Measurements from ENCODE around the gene SAFB.
"Not testable (repeated sequence)": the region's sequence is repeated elsewhere in the genome, so short reads cannot be mapped to it uniquely, and the experiment has no call there.

SAFB gene

DNA sequence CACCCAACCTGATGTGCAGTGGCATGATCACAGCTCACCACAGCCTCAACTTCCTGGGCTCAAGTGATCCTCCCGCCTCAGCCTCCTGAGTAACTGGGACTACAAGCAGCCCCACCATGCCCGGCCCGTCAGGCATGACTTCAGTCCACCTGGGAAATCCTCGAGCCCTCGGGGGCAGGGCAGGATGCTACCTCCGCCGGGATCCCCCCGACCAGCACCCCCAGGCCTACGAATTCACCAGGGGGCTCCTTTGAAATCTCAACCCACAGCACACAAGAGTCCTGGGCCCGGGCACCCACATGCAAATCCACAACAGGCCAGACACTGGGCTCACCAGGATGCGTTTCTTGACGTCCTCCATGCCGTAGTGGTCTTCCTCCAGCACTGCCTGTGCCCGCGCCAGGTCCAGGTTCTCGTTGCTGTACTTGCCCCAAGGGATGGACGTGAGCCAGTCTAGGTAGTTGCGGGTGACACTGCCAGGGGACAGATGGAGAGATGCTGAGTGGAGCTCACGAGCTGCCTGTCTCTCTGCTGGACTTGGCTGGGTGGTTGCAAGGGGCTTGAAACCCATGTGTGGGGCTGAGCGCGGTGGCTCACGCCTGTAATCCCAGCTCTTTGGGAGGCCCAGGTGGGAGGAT lies 77.7 kb downstream of the SAFB start:
- no peak for DNase-seq

- DNase-seq: not testable (repeated sequence)
These were observed 79.1 kb downstream of the SAFB start for GRCh38 chr19:5702053-5702410.

GRCh38 chr19:5703819-5704818 lies 81.2 kb downstream of the SAFB start:
- DNase-seq: no peak

- DNase-seq: no peak
These were observed 82.7 kb downstream of the SAFB start for GRCh38 chr19:5705552-5705951.

DNA sequence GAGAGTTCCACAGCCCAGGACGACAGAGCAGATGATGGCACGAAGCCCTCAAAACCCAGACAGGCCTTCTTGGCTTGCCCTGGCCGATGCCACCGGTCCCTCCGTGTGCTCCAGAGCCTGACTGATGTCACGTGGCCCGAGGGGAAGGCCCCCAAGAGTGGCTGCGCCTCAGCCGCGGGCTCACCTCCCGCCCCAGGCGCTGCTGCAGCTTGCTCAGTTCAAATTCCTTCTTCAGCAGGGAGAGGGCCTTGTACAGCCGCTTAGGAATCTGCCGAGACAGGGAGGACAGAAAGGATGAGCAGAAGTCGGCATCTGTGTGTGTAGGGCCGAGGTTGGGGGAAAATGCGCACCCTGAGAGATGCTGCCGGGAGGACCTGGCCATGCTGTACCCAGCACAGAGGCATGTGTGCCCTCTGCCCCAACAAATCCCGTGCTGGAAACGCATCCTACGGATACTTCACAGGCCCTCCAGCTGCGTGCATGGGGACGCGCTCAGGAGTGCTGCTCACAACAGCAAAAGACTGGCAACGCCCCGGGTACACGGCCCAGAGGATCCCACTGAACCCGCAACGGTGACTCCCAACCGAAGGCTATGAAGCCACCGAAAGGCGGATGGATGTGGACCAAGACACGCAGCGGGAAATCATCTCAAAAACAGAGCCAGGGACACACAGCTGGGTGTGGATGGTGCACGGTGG lies 84.1 kb downstream of the SAFB start:
- no peak for DNase-seq

DNA sequence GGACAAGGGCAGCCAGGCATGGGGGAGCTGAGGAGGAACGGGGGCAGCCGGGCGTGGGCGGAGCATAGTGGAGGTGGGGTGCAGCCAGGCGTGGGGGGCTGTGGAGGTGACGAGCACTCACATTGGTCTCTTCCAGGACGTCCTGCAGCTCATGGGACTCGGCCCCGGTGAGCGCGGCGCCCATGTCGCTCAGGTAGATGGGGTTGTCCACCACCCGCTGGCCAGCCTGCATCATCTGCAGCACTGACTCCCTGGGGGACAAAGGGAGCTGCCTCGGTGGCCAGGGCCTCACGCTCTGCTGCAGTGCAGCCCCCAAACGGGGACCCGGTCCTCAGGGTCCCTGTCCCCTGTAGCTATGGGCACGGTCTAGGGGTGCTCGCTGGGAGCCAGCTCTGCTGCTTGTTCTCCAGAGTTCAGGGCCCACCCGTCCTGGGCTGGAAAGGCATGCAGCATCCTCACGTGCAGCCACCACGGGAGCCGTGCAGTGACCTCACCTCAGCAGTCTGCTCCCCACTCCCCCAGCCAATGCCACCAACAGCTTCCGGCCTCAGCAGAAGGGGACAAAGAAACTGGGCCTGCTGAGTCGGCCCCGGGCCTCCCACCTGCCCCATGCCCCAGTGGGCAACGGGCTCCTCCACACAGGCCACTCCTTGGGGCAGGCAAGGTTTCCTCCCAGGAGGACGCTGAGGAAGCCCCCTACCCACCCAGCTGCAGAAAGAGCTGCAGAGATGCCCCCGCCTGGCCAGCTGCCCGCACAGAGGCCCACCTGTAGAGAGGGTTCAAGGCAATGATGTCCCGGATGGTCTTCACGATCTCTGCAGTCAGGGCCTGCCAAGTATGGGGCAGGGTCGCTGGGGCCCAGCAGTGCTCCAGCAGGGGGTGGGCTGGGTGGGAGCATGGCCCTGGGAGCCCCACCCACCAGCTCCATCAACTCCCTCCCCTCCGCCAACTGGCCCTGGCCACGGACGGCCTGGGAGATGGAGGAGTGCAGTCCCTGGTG lies 85.0 kb downstream of the SAFB start:
- DNase-seq: no peak

DNA sequence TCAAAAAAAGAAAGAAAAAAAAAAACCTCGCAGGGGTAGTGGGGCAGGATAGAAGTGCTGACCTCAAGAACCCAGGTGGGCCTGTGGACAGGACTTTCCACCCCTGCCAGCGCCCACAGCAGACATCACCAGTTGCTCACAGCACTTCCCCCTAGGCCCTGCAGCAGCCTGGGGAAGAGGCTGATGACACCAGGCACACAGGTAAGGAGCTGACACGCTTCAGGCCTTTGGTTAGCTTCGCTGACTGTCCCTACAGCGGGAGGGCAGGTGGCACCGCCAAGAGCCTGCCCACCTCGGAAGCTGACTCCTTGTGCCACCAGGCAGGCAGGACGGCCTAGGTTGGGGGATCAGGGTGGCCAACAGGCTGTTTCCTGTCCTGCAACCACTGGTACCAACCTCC lies 88.1 kb downstream of the SAFB start:
- DNase-seq: no peak

GRCh38 chr19:5711713-5712161 lies 88.9 kb downstream of the SAFB start:
- DNase-seq: no peak

GRCh38 chr19:5713228-5713627 lies 90.3 kb downstream of the SAFB start:
- DNase-seq: no peak

GRCh38 chr19:5714816-5715215 lies 91.9 kb downstream of the SAFB start:
- no peak for DNase-seq

GRCh38 chr19:5717215-5717935 lies 94.5 kb downstream of the SAFB start:
- DNase-seq: no peak

Data from activated gamma-delta T cell (primary cell).